ENCODE measurements around the gene NIPAL4. TPM values are rescaled to one million over a fixed set of nuclear protein-coding genes. Genes with fewer than 3 reads are reported as not detected.

Gene NIPAL4
- total and polyA plus RNA-seq, 8 donors, result 0.07 TPM; not detected in 7

DNA sequence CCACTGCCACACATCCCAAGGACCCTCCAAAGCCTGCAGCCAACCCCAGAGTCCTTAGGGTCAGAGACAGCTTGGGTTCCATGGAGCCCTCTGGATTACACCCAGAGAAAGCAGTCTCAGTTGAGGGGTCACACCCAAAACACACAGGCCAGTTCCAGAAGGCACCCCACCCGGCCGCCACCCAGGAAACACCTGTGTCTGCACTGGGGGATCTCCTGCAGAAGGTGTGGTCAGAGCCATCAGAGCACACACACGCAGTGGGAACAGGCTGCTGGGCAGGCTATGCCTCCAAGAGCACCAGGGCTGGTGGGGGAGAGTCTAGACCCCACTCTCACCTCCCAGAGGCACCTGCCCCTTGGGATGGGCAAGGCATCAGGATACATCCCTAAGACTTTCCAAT lies 27.3 kb downstream of the NIPAL4 start:
- intact Hi-C loops (cut with DNase I), result no loop called here
- no peak for DNase-seq
- no peaks in the 10 kb centered on the region for H3K27me3 ChIP-seq
- 94 to 98% methylated on average over 3 of the region's 3 CpGs for WGBS, 2 donors
- ATAC-seq, result no peak
- FAIRE-seq, result no peak
- peaks cover 0 to 12% (median 0%) of the 10 kb centered on the region in 3 donors for H3K4me1 ChIP-seq
- no peaks in the 10 kb centered on the region for H3K36me3 ChIP-seq
- no peak overlapping the region for H3K4me3 ChIP-seq
- no peak overlapping the region for H3K27ac ChIP-seq
- H3K9me3 ChIP-seq, result no peaks in the 10 kb centered on the region
- TF ChIP-seq, protein P1, sequence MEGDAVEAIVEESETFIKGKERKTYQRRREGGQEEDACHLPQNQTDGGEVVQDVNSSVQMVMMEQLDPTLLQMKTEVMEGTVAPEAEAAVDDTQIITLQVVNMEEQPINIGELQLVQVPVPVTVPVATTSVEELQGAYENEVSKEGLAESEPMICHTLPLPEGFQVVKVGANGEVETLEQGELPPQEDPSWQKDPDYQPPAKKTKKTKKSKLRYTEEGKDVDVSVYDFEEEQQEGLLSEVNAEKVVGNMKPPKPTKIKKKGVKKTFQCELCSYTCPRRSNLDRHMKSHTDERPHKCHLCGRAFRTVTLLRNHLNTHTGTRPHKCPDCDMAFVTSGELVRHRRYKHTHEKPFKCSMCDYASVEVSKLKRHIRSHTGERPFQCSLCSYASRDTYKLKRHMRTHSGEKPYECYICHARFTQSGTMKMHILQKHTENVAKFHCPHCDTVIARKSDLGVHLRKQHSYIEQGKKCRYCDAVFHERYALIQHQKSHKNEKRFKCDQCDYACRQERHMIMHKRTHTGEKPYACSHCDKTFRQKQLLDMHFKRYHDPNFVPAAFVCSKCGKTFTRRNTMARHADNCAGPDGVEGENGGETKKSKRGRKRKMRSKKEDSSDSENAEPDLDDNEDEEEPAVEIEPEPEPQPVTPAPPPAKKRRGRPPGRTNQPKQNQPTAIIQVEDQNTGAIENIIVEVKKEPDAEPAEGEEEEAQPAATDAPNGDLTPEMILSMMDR (IDR thresholded peaks at IDR 0.05), result no peak

DNA sequence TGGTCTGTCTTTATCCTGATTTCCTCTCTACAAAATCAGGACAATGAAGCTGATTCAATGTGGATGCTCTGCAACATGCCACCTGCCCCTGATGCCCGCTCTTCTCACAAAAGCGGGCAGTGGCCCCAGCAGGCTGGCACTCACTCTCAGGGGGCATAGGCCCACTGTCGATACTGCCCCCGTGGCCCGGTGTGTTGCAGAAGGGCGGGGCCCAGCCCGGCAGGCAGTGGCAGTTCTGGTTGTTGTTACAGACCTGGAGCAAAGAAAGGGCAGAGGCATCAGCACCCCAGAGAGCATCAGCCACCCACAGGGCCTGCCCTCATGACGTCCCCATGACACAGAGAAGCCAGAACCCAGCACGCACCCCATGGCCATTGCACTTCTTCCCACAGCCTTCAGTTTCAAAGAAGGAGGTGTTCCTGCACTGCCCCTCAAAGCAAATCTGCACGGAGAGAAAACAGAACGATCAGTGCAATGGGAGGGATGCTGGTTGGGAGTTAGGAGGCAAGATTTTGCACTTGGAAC lies 31.5 kb downstream of the NIPAL4 start:
- Histone ChIP-seq H3K4me1 (peaks cover 0 to 10% (median 0%) of the 10 kb centered on the region in 3 donors), H3K9me3 (no peaks in the 10 kb centered on the region), H3K27ac (no peak overlapping the region), H3K36me3 (no peaks in the 10 kb centered on the region), H3K4me3 (no peak overlapping the region), H3K27me3 (no peaks in the 10 kb centered on the region)
- no peak for ATAC-seq
- TF ChIP-seq, protein P1 (IDR thresholded peaks at IDR 0.05), result no peak
- no peak for FAIRE-seq
- no peak for DNase-seq
- intact Hi-C loops (cut with DNase I), result no loop called here
- WGBS, 2 donors, result 86% methylated on average over 11 of the region's 11 CpGs

DNA sequence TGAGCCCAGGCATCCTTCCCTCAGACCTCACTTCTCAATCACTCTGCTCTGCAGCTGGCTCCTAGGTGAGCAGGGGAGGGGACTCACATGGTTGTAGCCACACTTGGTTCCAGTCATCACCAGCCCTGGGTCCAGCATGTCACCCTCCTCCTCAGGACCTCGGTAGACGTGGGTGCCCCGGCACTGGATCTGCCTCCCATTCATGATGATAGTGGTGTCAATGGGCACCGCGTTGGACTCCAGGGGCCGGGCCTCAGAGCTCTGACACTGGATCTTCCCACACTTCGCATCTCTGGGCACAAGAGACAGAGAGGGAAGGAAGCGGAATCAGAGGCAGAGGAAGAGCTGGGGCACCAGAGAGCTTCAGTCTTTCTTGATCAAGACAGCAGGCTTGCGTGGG lies 32.9 kb downstream of the NIPAL4 start:
- H3K9me3 ChIP-seq, result no peaks in the 10 kb centered on the region
- FAIRE-seq, result no peak
- no peak for ATAC-seq
- H3K36me3 ChIP-seq, result no peaks in the 10 kb centered on the region
- 89 to 96% methylated on average over 9 of the region's 9 CpGs for WGBS, 2 donors
- no peak overlapping the region for H3K27ac ChIP-seq
- no peak overlapping the region for H3K4me3 ChIP-seq
- DNase-seq, result no peak
- intact Hi-C loops (cut with DNase I), result no loop called here
- no peaks in the 10 kb centered on the region for H3K27me3 ChIP-seq
- TF ChIP-seq, protein P1 (IDR thresholded peaks at IDR 0.05), result no peak
- no peaks in the 10 kb centered on the region for H3K4me1 ChIP-seq

DNA sequence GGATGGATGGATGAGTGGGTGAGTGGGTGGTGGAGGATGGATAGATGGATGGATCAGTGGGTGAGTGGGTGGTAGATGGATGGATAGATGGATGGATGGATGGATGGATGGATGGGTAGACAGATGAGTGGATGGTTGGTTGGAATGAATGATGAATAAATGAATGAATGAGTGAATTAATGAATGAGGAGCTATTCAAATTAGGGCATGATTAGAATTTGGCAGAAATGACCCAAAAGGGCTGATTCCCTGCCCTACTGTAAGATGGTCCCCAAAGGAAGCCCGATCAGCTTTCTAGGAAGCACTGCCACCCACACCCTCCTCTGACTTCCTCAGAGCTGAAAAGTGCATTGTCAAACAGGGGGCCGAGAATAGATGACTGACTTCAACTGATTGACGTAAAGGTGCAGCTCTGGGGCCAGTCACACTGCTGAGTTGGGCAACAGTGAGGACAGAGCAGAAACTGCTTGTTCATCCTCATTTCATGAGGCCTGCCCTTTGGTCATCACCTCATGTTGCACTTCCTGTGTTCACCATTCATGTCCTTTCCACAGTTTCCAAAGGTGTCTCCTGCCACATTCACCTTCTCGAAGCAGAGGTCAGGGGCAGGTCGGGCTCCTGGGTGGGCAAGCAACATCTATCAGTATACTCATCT lies 34.3 kb downstream of the NIPAL4 start:
- Histone ChIP-seq H3K4me3 (no peak overlapping the region), H3K9me3 (no peaks in the 10 kb centered on the region), H3K4me1 (no peaks in the 10 kb centered on the region), H3K36me3 (no peaks in the 10 kb centered on the region), H3K27ac (no peak overlapping the region), H3K27me3 (no peaks in the 10 kb centered on the region)
- 72 to 84% methylated on average over 5 of the region's 5 CpGs for WGBS, 2 donors
- intact Hi-C loops (cut with DNase I), result no loop called here
- ATAC-seq (peak in 1 of 4 donors; percentile 41), DNase-seq (no peak), FAIRE-seq (no peak)
- TF ChIP-seq, protein P1 (IDR thresholded peaks at IDR 0.05), result no peak

DNA sequence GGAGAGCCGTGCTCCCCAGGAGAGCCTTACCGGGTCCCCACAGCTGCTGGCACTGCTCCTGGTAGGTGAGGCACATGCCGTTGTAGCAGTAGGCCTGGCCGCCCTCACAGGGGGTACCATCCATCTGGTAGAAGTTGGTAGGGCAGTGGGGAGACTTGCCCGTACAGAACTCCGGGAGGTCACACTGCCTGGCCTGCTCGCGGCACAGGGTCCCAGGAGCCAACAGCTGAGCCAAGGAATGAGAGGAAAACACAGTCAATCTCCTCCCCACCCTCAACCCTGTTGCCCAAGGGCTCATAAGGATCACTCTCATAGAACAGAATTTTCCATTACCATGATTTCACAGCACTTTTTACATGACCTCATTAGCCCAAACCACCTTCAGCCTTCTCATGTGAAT lies 36.9 kb downstream of the NIPAL4 start:
- DNase-seq, result no peak
- 93 to 95% methylated on average over 8 of the region's 8 CpGs for WGBS, 2 donors
- no peak for ATAC-seq
- H3K4me3 ChIP-seq, result no peak overlapping the region
- H3K9me3 ChIP-seq, result no peaks in the 10 kb centered on the region
- TF ChIP-seq, protein P1 (IDR thresholded peaks at IDR 0.05), result no peak
- no peaks in the 10 kb centered on the region for H3K36me3 ChIP-seq
- no peak for FAIRE-seq
- intact Hi-C loops (cut with DNase I), result no loop called here
- H3K27me3 ChIP-seq, result no peaks in the 10 kb centered on the region
- H3K4me1 ChIP-seq, result no peaks in the 10 kb centered on the region
- no peak overlapping the region for H3K27ac ChIP-seq
